ENCODE data around the gene PHTF1. TPM values are rescaled to one million over a fixed set of nuclear protein-coding genes. Genes with fewer than 3 reads are reported as not detected.

Gene PHTF1
- total RNA-seq, 1 experiment from 2014 or later = 27.3 TPM

DNA sequence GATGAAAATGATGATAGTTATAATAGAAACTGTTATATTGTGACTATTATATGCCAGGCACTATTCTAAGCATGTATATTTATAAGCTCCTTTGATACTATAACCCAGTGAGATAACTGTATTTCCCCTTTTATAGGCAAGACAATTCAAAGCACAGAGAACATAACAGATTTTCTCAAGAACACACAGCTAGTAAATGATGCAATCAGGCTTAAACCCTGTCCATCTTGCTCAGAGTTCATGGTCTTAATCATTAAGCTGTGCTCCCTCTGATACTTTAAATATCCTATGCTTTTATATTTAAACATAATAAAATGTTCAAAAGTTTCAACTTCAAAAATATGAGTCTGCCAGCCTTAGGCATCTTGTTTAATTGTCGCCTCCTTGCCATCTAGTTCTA is 88.6 kb downstream of the PHTF1 start:
- no peak overlapping the region for H3K27ac ChIP-seq (ENCODE audit: low read length)
- no peak overlapping the region for H3K9ac ChIP-seq (ENCODE audit: low read length)
- no peak for TF ChIP-seq EZH2 (IDR thresholded peaks at IDR 0.05; ENCODE audit: low read length, unreplicated experiment)
- no peak for TF ChIP-seq EZH2phosphoT487 (IDR thresholded peaks at IDR 0.05; ENCODE audit: borderline replicate concordance, low read length)
- no peak for TF ChIP-seq CTCF (conservative IDR thresholded peaks at IDR 0.05; ENCODE audit: low read depth, low read length)
- no peaks in the 10 kb centered on the region for H3K9me3 ChIP-seq (ENCODE audit: low read length)
- ATAC-seq = no peak
- ChIA-PET CTCF (no interaction called here), POLR2A (ENCODE audit: unreplicated experiment) (no interaction called here)
- intact Hi-C loops (cut with micrococcal nuclease) = loop anchor here (10.0 kb wide), 1 partner anchor 346 kb away; no protein-coding TSS in a partner anchor
- H2AFZ ChIP-seq (ENCODE audit: low read length) = no peak overlapping the region
- no peaks in the 10 kb centered on the region for H3K27me3 ChIP-seq (ENCODE audit: low read length)
- H4K20me1 ChIP-seq (ENCODE audit: low read length) = no peaks in the 10 kb centered on the region
- no peak overlapping the region for H3K4me2 ChIP-seq (ENCODE audit: low read length)
- DNase-seq = no peak
- peaks cover 19% of the 10 kb centered on the region for H3K4me1 ChIP-seq (ENCODE audit: insufficient read depth, low read length)
- BruUV-seq (replicated peaks) = no TSS peak
- H3K36me3 ChIP-seq (ENCODE audit: low read depth, low read length) = no peaks in the 10 kb centered on the region
- peaks cover 6% of the 10 kb centered on the region for H3F3A ChIP-seq (ENCODE audit: low read length, unreplicated experiment)
- no peaks in the 10 kb centered on the region for H3K9me2 ChIP-seq (replicated peaks; ENCODE audit: low read length)
- H3K4me3 ChIP-seq (ENCODE audit: low read length) = no peak overlapping the region
- H3K79me2 ChIP-seq (ENCODE audit: low read length) = no peaks in the 10 kb centered on the region

DNA sequence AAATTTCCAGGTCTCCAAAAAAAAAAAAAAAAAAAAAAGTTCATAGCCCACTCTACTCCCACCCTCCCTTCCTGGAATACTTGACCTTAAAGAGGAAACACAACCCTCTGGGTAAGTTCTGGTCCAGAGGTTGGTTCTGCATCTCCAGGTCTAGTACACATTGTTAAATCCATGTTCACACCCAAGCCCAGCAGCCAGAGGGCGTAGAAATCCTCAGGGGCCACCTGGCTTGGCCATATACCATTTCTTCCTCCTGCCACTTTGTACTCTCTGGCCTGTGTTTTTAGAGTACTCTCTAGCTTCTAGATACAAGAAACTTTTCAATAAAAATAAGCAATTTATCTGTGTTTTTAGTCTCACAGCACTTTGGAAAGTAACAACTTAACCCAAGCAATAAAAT is 89.3 kb downstream of the PHTF1 start:
- DNase-seq = no peak
- H3F3A ChIP-seq (ENCODE audit: low read length, unreplicated experiment) = peaks cover 2% of the 10 kb centered on the region
- H4K20me1 ChIP-seq (ENCODE audit: low read length) = no peaks in the 10 kb centered on the region
- intact Hi-C loops (cut with micrococcal nuclease) = loop anchor here (10.0 kb wide), 1 partner anchor 345 kb away; no protein-coding TSS in a partner anchor
- ChIA-PET CTCF (interaction anchor here (0.6 kb wide), 1 partner anchor 476 kb away, joined by 3 read pairs; no protein-coding TSS in a partner anchor), POLR2A (ENCODE audit: unreplicated experiment) (no interaction called here)
- H3K4me3 ChIP-seq (ENCODE audit: low read length) = no peak overlapping the region
- H3K27ac ChIP-seq (ENCODE audit: low read length) = no peak overlapping the region
- no peaks in the 10 kb centered on the region for H3K36me3 ChIP-seq (ENCODE audit: low read depth, low read length)
- H3K9ac ChIP-seq (ENCODE audit: low read length) = no peak overlapping the region
- H3K79me2 ChIP-seq (ENCODE audit: low read length) = no peaks in the 10 kb centered on the region
- peaks cover 15% of the 10 kb centered on the region for H3K4me1 ChIP-seq (ENCODE audit: insufficient read depth, low read length)
- no TSS peak for BruUV-seq (replicated peaks)
- no peak for TF ChIP-seq EZH2phosphoT487 (IDR thresholded peaks at IDR 0.05; ENCODE audit: borderline replicate concordance, low read length)
- no peak for TF ChIP-seq CTCF (conservative IDR thresholded peaks at IDR 0.05; ENCODE audit: low read depth, low read length)
- no peak for TF ChIP-seq EZH2 (IDR thresholded peaks at IDR 0.05; ENCODE audit: low read length, unreplicated experiment)
- H3K27me3 ChIP-seq (ENCODE audit: low read length) = no peaks in the 10 kb centered on the region
- H3K9me3 ChIP-seq (ENCODE audit: low read length) = no peaks in the 10 kb centered on the region
- no peak overlapping the region for H2AFZ ChIP-seq (ENCODE audit: low read length)
- no peak for ATAC-seq
- no peak overlapping the region for H3K4me2 ChIP-seq (ENCODE audit: low read length)
- H3K9me2 ChIP-seq (replicated peaks; ENCODE audit: low read length) = no peaks in the 10 kb centered on the region

DNA sequence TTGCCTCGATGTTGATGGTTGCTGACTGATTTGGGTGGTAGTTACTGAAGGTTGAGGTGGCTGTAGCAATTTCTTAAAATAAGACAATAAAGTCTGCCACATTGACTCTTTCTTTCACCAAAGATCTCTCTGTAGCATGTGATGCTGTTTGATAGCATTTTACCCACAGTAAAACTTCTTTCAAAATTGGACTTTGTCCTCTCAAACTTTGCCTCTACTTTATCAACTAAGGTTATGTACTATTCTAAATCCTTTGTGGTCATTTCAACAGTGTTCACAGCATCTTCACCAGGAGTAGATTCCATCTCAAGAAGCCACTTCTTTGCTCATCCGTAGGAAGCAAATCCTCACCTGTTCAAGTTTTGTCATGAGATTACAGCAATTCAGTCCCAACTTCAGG is 93.2 kb downstream of the PHTF1 start:
- DNase-seq (no peak), ATAC-seq (no peak)
- Histone ChIP-seq H3K9me2 (replicated peaks; ENCODE audit: low read length) (no peaks in the 10 kb centered on the region), H3K4me2 (ENCODE audit: low read length) (no peak overlapping the region), H3F3A (ENCODE audit: low read length, unreplicated experiment) (no peaks in the 10 kb centered on the region), H3K9ac (ENCODE audit: low read length) (no peak overlapping the region), H3K36me3 (ENCODE audit: low read depth, low read length) (no peaks in the 10 kb centered on the region), H3K9me3 (ENCODE audit: low read length) (no peaks in the 10 kb centered on the region), H3K27me3 (ENCODE audit: low read length) (no peaks in the 10 kb centered on the region), H2AFZ (ENCODE audit: low read length) (no peak overlapping the region), H3K4me3 (ENCODE audit: low read length) (no peak overlapping the region), H3K27ac (ENCODE audit: low read length) (no peak overlapping the region), H3K79me2 (ENCODE audit: low read length) (no peaks in the 10 kb centered on the region), H3K4me1 (ENCODE audit: insufficient read depth, low read length) (peaks cover 31% of the 10 kb centered on the region), H4K20me1 (ENCODE audit: low read length) (no peaks in the 10 kb centered on the region)
- TF ChIP-seq EZH2phosphoT487 (IDR thresholded peaks at IDR 0.05; ENCODE audit: borderline replicate concordance, low read length) = no peak
- no peak for TF ChIP-seq CTCF (conservative IDR thresholded peaks at IDR 0.05; ENCODE audit: low read depth, low read length)
- TF ChIP-seq EZH2 (IDR thresholded peaks at IDR 0.05; ENCODE audit: low read length, unreplicated experiment) = no peak
- ChIA-PET POLR2A (ENCODE audit: unreplicated experiment) (no interaction called here), CTCF (no interaction called here)
- no TSS peak for BruUV-seq (replicated peaks)
- intact Hi-C loops (cut with micrococcal nuclease) = no loop called here

Measured in PC-3 (cell line).